ENCODE data around the gene RAB5A. TPM values are rescaled to one million over a fixed set of nuclear protein-coding genes. Genes with fewer than 3 reads are reported as not detected.
"Not testable (repeated sequence)": the region's sequence is repeated elsewhere in the genome, so short reads cannot be mapped to it uniquely, and the experiment has no call there.

RAB5A gene
- polyA plus RNA-seq: 58.8 TPM
- long read RNA-seq, donor 1, transcript RAB5A-201 (6 exons, 2,536 nt): major isoform, 8 of 14 reads
- long read RNA-seq, donor 1, partial matches to known transcripts: 6 of 14 reads
- long read RNA-seq, donor 1, other reads (novel, unspliced or antisense): 0 of 14 reads
- long read RNA-seq, donor 2, transcript RAB5A-201 (6 exons, 2,536 nt): major isoform, 21 of 32 reads
- long read RNA-seq, donor 2, transcript RAB5A-207 (4 exons, 868 nt): minor isoform, 7 of 32 reads
- long read RNA-seq, donor 2, partial matches to known transcripts: 0 of 32 reads
- long read RNA-seq, donor 2, other reads (novel, unspliced or antisense): 0 of 32 reads
- long read RNA-seq, donor 3: 0 reads
- long read RNA-seq, donor 4, partial matches to known transcripts: 5 of 10 reads
- long read RNA-seq, donor 4, other reads (novel, unspliced or antisense): 0 of 10 reads
- long read RNA-seq, donor 5, transcript RAB5A-201 (6 exons, 2,536 nt): major isoform, 14 of 14 reads
- long read RNA-seq, donor 5, partial matches to known transcripts: 0 of 14 reads
- long read RNA-seq, donor 5, other reads (novel, unspliced or antisense): 0 of 14 reads
- long read RNA-seq, donor 6, transcript RAB5A-201 (6 exons, 2,536 nt): major isoform, 12 of 75 reads
- long read RNA-seq, donor 6, transcript RAB5A-207 (4 exons, 868 nt): minor isoform, 6 of 75 reads
- long read RNA-seq, donor 6, partial matches to known transcripts: 54 of 75 reads
- long read RNA-seq, donor 6, other reads (novel, unspliced or antisense): 0 of 75 reads
- long read RNA-seq, donor 7, transcript RAB5A-201 (6 exons, 2,536 nt): major isoform, 6 of 21 reads
- long read RNA-seq, donor 7, partial matches to known transcripts: 12 of 21 reads
- long read RNA-seq, donor 7, other reads (novel, unspliced or antisense): 0 of 21 reads
- long read RNA-seq, donor 8, transcript RAB5A-201 (6 exons, 2,536 nt): major isoform, 18 of 28 reads
- long read RNA-seq, donor 8, transcript RAB5A-208 (2 exons, 532 nt): minor isoform, 5 of 28 reads
- long read RNA-seq, donor 8, partial matches to known transcripts: 5 of 28 reads
- long read RNA-seq, donor 8, other reads (novel, unspliced or antisense): 0 of 28 reads
- long read RNA-seq, donor 9, transcript RAB5A-201 (6 exons, 2,536 nt): major isoform, 12 of 19 reads
- long read RNA-seq, donor 9, partial matches to known transcripts: 0 of 19 reads
- long read RNA-seq, donor 9, other reads (novel, unspliced or antisense): 0 of 19 reads
- long read RNA-seq, donor 10, transcript RAB5A-201 (6 exons, 2,536 nt): major isoform, 13 of 51 reads
- long read RNA-seq, donor 10, partial matches to known transcripts: 34 of 51 reads
- long read RNA-seq, donor 10, other reads (novel, unspliced or antisense): 0 of 51 reads
- long read RNA-seq, donor 11, transcript RAB5A-201 (6 exons, 2,536 nt): major isoform, 6 of 37 reads
- long read RNA-seq, donor 11, transcript RAB5A-207 (4 exons, 868 nt): minor isoform, 5 of 37 reads
- long read RNA-seq, donor 11, partial matches to known transcripts: 23 of 37 reads
- long read RNA-seq, donor 11, other reads (novel, unspliced or antisense): 0 of 37 reads

- no CpG with 5 or more reads among the region's 73 CpGs for WGBS (ENCODE audit: insufficient coverage, low lambda C conversion rate)
- peaks cover 9% of the 10 kb centered on the region for H3K4me1 ChIP-seq (ENCODE audit: control insufficient read depth, insufficient read depth, low read length)
- peak; percentile 99 for DNase-seq
- peaks cover 9% of the 10 kb centered on the region for H3K36me3 ChIP-seq (ENCODE audit: control insufficient read depth, insufficient read depth, low read length)
- H3K4me3 ChIP-seq (ENCODE audit: low read length): peak within 1 kb of the TSS; percentile 86
- no peaks in the 10 kb centered on the region for H3K27me3 ChIP-seq (ENCODE audit: control insufficient read depth, insufficient read depth, low read length)
- H3K9me3 ChIP-seq (ENCODE audit: control insufficient read depth, low read depth, low read length): peaks cover 3% of the 10 kb centered on the region
- peak within 1 kb of the TSS; percentile 97 for H3K27ac ChIP-seq (ENCODE audit: low read length)
Observed at GRCh38 chr3:19946832-19947548, at the start of gene RAB5A. Gene RAB5A (plus strand): TSS chr3:19947097. CDS start chr3:19950899, 3,802 bp downstream.

GRCh38 chr3:19898721-19899120 is 48.2 kb upstream of the RAB5A start:
- DNase-seq: no peak
- no peaks in the 10 kb centered on the region for H3K9me3 ChIP-seq (ENCODE audit: control insufficient read depth, low read depth, low read length)
- WGBS (ENCODE audit: insufficient coverage, low lambda C conversion rate): no CpG with 5 or more reads among the region's 2 CpGs
- no peaks in the 10 kb centered on the region for H3K4me1 ChIP-seq (ENCODE audit: control insufficient read depth, insufficient read depth, low read length)
- no peak overlapping the region for H3K4me3 ChIP-seq (ENCODE audit: low read length)
- no peaks in the 10 kb centered on the region for H3K36me3 ChIP-seq (ENCODE audit: control insufficient read depth, insufficient read depth, low read length)
- no peaks in the 10 kb centered on the region for H3K27me3 ChIP-seq (ENCODE audit: control insufficient read depth, insufficient read depth, low read length)
- no peak overlapping the region for H3K27ac ChIP-seq (ENCODE audit: low read length)

- Histone ChIP-seq H3K27me3 (ENCODE audit: control insufficient read depth, insufficient read depth, low read length) (no peaks in the 10 kb centered on the region), H3K9me3 (ENCODE audit: control insufficient read depth, low read depth, low read length) (no peaks in the 10 kb centered on the region), H3K36me3 (ENCODE audit: control insufficient read depth, insufficient read depth, low read length) (no peaks in the 10 kb centered on the region), H3K4me3 (ENCODE audit: low read length) (no peak overlapping the region), H3K4me1 (ENCODE audit: control insufficient read depth, insufficient read depth, low read length) (no peaks in the 10 kb centered on the region), H3K27ac (ENCODE audit: low read length) (no peak overlapping the region)
- DNase-seq: no peak
- 60% methylated on average over 2 of the region's 2 CpGs for WGBS (ENCODE audit: insufficient coverage, low lambda C conversion rate)
Observed at GRCh38 chr3:19899264-19899663, 47.6 kb upstream of the RAB5A start.

GRCh38 chr3:19899833-19900232 is 47.1 kb upstream of the RAB5A start:
- H3K27ac ChIP-seq (ENCODE audit: low read length); H3K4me3 ChIP-seq (ENCODE audit: low read length); H3K36me3 ChIP-seq (ENCODE audit: control insufficient read depth, insufficient read depth, low read length); DNase-seq; H3K4me1 ChIP-seq (ENCODE audit: control insufficient read depth, insufficient read depth, low read length); H3K27me3 ChIP-seq (ENCODE audit: control insufficient read depth, insufficient read depth, low read length); H3K9me3 ChIP-seq (ENCODE audit: control insufficient read depth, low read depth, low read length): not testable (repeated sequence)
- WGBS (ENCODE audit: insufficient coverage, low lambda C conversion rate): 95% methylated on average over 4 of the region's 7 CpGs

- H3K9me3 ChIP-seq (ENCODE audit: control insufficient read depth, low read depth, low read length): no peaks in the 10 kb centered on the region
- no peak overlapping the region for H3K27ac ChIP-seq (ENCODE audit: low read length)
- WGBS (ENCODE audit: insufficient coverage, low lambda C conversion rate): no CpG with 5 or more reads among the region's 5 CpGs
- no peaks in the 10 kb centered on the region for H3K36me3 ChIP-seq (ENCODE audit: control insufficient read depth, insufficient read depth, low read length)
- no peaks in the 10 kb centered on the region for H3K27me3 ChIP-seq (ENCODE audit: control insufficient read depth, insufficient read depth, low read length)
- no peak overlapping the region for H3K4me3 ChIP-seq (ENCODE audit: low read length)
- H3K4me1 ChIP-seq (ENCODE audit: control insufficient read depth, insufficient read depth, low read length): no peaks in the 10 kb centered on the region
- no peak for DNase-seq
Observed at GRCh38 chr3:19901337-19901736, 45.6 kb upstream of the RAB5A start.

GRCh38 chr3:19901918-19902317 is 45.0 kb upstream of the RAB5A start:
- Histone ChIP-seq H3K4me3 (ENCODE audit: low read length) (no peak overlapping the region), H3K9me3 (ENCODE audit: control insufficient read depth, low read depth, low read length) (no peaks in the 10 kb centered on the region), H3K27me3 (ENCODE audit: control insufficient read depth, insufficient read depth, low read length) (no peaks in the 10 kb centered on the region), H3K27ac (ENCODE audit: low read length) (no peak overlapping the region), H3K4me1 (ENCODE audit: control insufficient read depth, insufficient read depth, low read length) (no peaks in the 10 kb centered on the region), H3K36me3 (ENCODE audit: control insufficient read depth, insufficient read depth, low read length) (no peaks in the 10 kb centered on the region)
- WGBS (ENCODE audit: insufficient coverage, low lambda C conversion rate): 72% methylated on average over 2 of the region's 4 CpGs
- DNase-seq: no peak

- Histone ChIP-seq H3K27me3 (ENCODE audit: control insufficient read depth, insufficient read depth, low read length) (no peaks in the 10 kb centered on the region), H3K4me3 (ENCODE audit: low read length) (no peak overlapping the region), H3K36me3 (ENCODE audit: control insufficient read depth, insufficient read depth, low read length) (no peaks in the 10 kb centered on the region), H3K27ac (ENCODE audit: low read length) (no peak overlapping the region), H3K4me1 (ENCODE audit: control insufficient read depth, insufficient read depth, low read length) (no peaks in the 10 kb centered on the region), H3K9me3 (ENCODE audit: control insufficient read depth, low read depth, low read length) (no peaks in the 10 kb centered on the region)
- no peak for DNase-seq
- 80% methylated on average over 1 of the region's 2 CpGs for WGBS (ENCODE audit: insufficient coverage, low lambda C conversion rate)
Observed at GRCh38 chr3:19903649-19904048, 43.2 kb upstream of the RAB5A start.

GRCh38 chr3:19907523-19907922 is 39.4 kb upstream of the RAB5A start:
- Histone ChIP-seq H3K36me3 (ENCODE audit: control insufficient read depth, insufficient read depth, low read length) (no peaks in the 10 kb centered on the region), H3K27ac (ENCODE audit: low read length) (no peak overlapping the region), H3K27me3 (ENCODE audit: control insufficient read depth, insufficient read depth, low read length) (no peaks in the 10 kb centered on the region), H3K9me3 (ENCODE audit: control insufficient read depth, low read depth, low read length) (no peaks in the 10 kb centered on the region), H3K4me3 (ENCODE audit: low read length) (no peak overlapping the region), H3K4me1 (ENCODE audit: control insufficient read depth, insufficient read depth, low read length) (no peaks in the 10 kb centered on the region)
- no peak for DNase-seq
- WGBS (ENCODE audit: insufficient coverage, low lambda C conversion rate): 100% methylated on average over 1 of the region's 3 CpGs

GRCh38 chr3:19911452-19911851 is 35.4 kb upstream of the RAB5A start:
- no peaks in the 10 kb centered on the region for H3K4me1 ChIP-seq (ENCODE audit: control insufficient read depth, insufficient read depth, low read length)
- DNase-seq: no peak
- no peaks in the 10 kb centered on the region for H3K9me3 ChIP-seq (ENCODE audit: control insufficient read depth, low read depth, low read length)
- H3K36me3 ChIP-seq (ENCODE audit: control insufficient read depth, insufficient read depth, low read length): no peaks in the 10 kb centered on the region
- no peak overlapping the region for H3K4me3 ChIP-seq (ENCODE audit: low read length)
- no peaks in the 10 kb centered on the region for H3K27me3 ChIP-seq (ENCODE audit: control insufficient read depth, insufficient read depth, low read length)
- no peak overlapping the region for H3K27ac ChIP-seq (ENCODE audit: low read length)
